Mesodermal cell (in vitro differentiated cells): ENCODE measurements around the gene ANKRD10. TPM values are rescaled to one million over a fixed set of nuclear protein-coding genes. Genes with fewer than 3 reads are reported as not detected.
"Not testable (repeated sequence)": the region's sequence is repeated elsewhere in the genome, so short reads cannot be mapped to it uniquely, and the experiment has no call there.

ENCODE experiments used
- H3K27ac ChIP-seq: 2 replicates; pipeline ENCODE4 v1.7.0; 2013; ENCODE audit warnings: mild to moderate bottlenecking, low read depth, low read length, moderate library complexity; ENCODE audit not compliant: severe bottlenecking
- H3K36me3 ChIP-seq: 2 replicates; pipeline ENCODE4 v1.7.1; 2013; ENCODE audit warnings: mild to moderate bottlenecking, low read length, moderate library complexity; ENCODE audit not compliant: control insufficient read depth, insufficient read depth
- H3K4me1 ChIP-seq: one replicate; pipeline ENCODE4 v1.7.1; 2013; ENCODE audit warnings: mild to moderate bottlenecking, low read length; ENCODE audit not compliant: insufficient read depth, control insufficient read depth, poor library complexity, severe bottlenecking
- H3K4me3 ChIP-seq: 2 replicates; pipeline ENCODE4 v1.7.0; 2013; ENCODE audit warnings: low read length, control low read depth, mild to moderate bottlenecking; ENCODE audit not compliant: insufficient read depth, poor library complexity, severe bottlenecking; ENCODE audit errors: extremely low read depth
- H3K9me3 ChIP-seq: 2 replicates; pipeline ENCODE4 v1.7.1; 2013; ENCODE audit warnings: mild to moderate bottlenecking, low read length, moderate library complexity; ENCODE audit not compliant: control insufficient read depth
- WGBS, 2 experiments: methylation state at CpG; one replicate each; pipeline ENCODE4 v1.1.5; 2013; ENCODE audit warnings: missing lambda C conversion rate in 2 of 2; ENCODE audit not compliant: insufficient coverage in 2 of 2; 5-methylcytosine and 5-hydroxymethylcytosine counted together
- polyA plus RNA-seq, 2 experiments: library from polyadenylated mRNA; stranded (reverse); fragments of 50-300 nt; gene quantifications; one replicate each; pipeline ENCODE4 v1.2.3, GENCODE V29; 2013

ANKRD10 gene
- 138 TPM for polyA plus RNA-seq (2013, experiment 1 of 2)
- polyA plus RNA-seq (2013, experiment 2 of 2): 98.2 TPM

DNA sequence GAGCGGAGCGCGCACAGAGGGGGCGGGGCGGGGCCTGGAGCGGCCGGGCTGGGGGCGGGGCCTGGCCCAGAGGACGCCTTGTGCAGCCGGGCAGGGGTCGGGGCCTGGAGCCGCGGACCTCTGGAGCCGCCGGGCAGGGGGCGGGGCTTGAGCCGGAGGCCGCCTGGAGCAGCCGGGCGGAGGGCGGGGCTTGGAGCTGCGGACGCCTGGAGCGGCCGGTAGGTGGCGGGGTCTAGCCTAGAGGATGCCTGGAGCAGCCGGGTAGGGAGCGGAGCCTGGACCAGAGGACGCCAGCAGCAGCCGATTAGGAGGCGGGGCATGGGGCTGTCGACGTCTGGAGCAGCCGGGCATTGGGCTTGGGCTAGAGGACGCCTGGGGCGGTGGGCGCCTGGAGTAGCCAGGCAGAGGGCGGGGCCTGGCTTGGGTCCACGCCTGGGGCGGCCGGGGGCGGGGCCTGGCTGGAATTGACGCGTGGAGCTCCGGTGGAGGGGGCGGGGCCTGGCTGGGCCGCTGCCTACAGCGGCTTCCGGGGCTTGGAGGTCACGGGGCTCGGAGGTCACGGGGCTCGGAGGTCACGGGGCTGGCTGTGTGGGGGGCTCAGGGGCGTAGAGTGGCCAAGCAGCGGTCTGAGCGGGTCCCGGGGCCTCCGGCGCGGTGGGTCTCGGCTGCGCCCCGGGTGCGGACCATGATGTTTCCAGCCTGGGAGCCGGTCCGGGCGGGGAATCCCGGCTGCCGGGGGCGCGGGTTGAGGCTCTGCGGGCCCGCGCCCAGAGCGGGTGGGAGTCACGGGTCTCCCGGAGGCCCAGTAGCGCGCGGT, at the start of gene ANKRD10:
TSS of gene ANKRD10 (minus strand) at position 13 of the 817 bp plus-strand sequence. CDS start 135 bp downstream, outside the sequence.
- peak within 1 kb of the TSS; percentile 99 for H3K27ac ChIP-seq

DNA sequence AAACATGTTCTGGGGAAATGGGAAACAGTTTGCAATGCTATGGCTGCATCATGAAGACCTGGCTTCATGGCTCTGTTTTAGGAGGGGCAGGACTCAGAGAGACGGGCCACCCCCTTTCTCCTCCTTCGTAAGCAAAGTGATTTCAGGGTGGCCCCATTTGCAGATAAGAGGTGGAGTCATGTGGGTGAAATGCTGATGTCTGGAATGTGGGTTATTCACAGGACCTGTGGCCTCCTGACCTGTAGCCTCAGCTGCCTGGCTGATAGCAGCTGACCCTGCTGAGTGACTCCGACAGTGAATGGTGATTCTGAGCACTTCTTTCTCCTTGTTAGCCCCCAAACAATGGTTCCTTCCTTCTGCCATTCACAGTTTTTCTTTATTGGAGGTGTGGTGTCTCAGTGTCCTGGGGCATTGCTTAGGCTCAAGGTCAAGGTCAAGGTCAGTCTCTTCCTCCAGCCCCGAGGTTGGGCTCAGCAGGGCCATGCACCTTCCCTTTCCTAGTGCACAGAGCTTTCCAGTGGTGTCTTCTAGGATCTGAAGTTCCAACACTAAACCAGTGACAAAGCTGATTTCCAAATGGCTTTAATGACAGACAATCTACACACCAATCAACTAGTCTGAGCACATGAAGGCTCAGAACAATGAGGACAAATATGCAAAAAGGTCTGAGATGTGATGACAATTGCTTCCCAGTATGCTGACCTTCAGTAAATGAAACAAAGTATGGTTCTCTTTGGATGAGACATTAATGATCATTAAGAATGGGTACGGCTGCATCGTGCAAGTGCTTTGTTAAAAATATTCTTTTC, 49.6 kb upstream of the ANKRD10 start:
- H3K4me3 ChIP-seq: no peak overlapping the region
- H3K9me3 ChIP-seq: peaks cover 38% of the 10 kb centered on the region
- H3K27ac ChIP-seq: no peak overlapping the region
- H3K36me3 ChIP-seq: no peaks in the 10 kb centered on the region
- WGBS, 2 experiments: 82 to 93% methylated on average over 3 to 4 of the region's 6 CpGs
- peaks cover 6% of the 10 kb centered on the region for H3K4me1 ChIP-seq

More for the DNA sequence above, at the start of gene ANKRD10:
- 0 to 1% methylated on average over 48 to 57 of the region's 81 CpGs for WGBS, 2 experiments
- Histone ChIP-seq H3K4me1 (peaks cover 13% of the 10 kb centered on the region), H3K9me3 (no peaks in the 10 kb centered on the region), H3K4me3 (peak within 1 kb of the TSS; percentile 74), H3K36me3 (peaks cover 20% of the 10 kb centered on the region)

DNA sequence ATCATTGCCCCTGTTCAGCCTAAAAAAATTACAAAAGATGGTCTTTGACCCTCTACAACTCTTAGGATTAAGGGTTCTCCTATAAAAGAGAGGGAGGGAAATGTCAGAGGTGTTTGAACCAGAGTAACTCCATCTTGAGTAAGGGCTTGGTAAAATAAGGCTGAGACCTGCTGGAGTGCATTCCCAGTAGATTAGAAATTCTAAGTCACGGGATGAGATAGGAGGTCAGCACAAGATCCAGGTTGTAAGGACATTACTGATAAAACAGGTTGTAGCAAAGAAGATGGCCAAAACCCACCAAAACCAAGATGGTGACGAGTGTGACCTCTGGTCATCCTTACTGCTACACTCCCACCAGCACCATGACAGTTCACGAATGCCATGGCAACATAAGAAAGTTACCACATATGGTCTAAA, 48.7 kb upstream of the ANKRD10 start:
- Histone ChIP-seq H3K4me1 (peaks cover 6% of the 10 kb centered on the region), H3K36me3 (no peaks in the 10 kb centered on the region), H3K4me3 (no peak overlapping the region), H3K27ac (no peak overlapping the region), H3K9me3 (peaks cover 38% of the 10 kb centered on the region)
- WGBS, 2 experiments: 92 to 100% methylated on average over 1 of the region's 3 CpGs

DNA sequence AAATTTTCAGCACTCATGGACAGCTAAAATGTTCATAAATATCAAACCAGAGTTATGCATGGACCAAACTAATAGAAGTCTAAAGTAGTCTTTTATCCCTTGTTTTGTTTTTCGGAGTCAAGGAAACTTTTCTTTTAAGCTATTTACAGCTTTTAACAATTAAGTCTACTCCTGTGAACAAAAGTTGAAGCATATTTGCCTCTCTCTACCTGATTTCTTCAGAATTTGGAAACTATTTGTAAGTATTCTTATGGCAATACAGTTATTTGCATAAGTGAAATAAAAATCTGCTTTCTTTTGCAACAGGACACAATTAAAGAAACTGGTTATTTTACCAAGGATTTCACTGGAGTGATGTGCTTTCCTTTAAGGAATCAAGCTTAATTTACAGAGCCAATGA, 47.1 kb upstream of the ANKRD10 start:
- H3K4me1 ChIP-seq: peaks cover 8% of the 10 kb centered on the region
- WGBS, 2 experiments: 100% methylated on average over 1 of the region's 1 CpG; no CpG with 5 or more reads in 1 of the 2 experiments
- peaks cover 38% of the 10 kb centered on the region for H3K9me3 ChIP-seq
- H3K27ac ChIP-seq: no peak overlapping the region
- no peaks in the 10 kb centered on the region for H3K36me3 ChIP-seq
- H3K4me3 ChIP-seq: no peak overlapping the region

DNA sequence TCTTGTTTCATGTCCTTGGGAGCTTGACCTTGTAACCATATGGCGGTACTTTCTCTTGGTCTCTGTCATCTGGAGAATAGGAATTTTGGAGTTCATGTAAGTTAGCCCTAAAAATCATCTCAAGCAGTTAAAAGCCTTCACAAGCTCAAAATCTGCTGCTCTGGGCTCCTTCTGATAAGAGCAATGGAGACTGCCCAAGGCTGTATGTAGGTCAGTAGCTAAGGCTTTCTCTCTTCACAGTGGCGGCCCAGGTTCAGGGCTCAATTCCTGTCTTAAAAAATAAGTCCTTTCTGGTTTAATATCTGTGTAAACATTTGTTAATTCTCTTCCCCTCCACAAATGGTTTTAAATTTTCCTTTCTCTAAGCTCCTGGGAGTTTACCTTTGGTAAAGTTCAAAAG, 45.3 kb upstream of the ANKRD10 start:
- Histone ChIP-seq H3K36me3 (no peaks in the 10 kb centered on the region), H3K4me1 (peaks cover 7% of the 10 kb centered on the region), H3K27ac (no peak overlapping the region), H3K4me3 (no peak overlapping the region), H3K9me3 (peaks cover 27% of the 10 kb centered on the region)
- WGBS, 2 experiments: 100% methylated on average over 1 of the region's 2 CpGs

DNA sequence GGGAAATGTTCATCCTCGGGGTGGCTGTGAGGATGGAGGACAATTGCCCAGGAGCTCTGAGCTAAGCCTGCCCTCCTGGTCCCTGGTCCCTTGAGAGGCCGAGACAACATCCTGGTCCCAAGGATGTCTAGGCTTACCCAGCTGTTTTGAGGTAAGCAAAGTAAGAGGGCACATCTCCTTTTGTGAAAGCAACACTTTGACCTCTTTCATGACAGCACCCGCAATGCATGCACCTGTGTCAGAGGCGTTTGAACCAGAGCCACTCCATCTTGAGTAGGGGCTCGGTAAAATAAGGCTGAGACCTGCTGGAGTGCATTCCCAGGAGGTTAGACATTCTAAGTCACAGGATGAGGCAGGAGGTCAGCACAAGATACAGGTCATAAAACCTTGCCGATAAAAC, 43.1 kb upstream of the ANKRD10 start:
- peak overlapping the region; percentile 72 for H3K27ac ChIP-seq
- peaks cover 20% of the 10 kb centered on the region for H3K4me1 ChIP-seq
- H3K4me3 ChIP-seq: no peak overlapping the region
- WGBS, 2 experiments: 95 to 98% methylated on average over 5 to 6 of the region's 6 CpGs
- peaks cover 17% of the 10 kb centered on the region for H3K9me3 ChIP-seq
- no peaks in the 10 kb centered on the region for H3K36me3 ChIP-seq

DNA sequence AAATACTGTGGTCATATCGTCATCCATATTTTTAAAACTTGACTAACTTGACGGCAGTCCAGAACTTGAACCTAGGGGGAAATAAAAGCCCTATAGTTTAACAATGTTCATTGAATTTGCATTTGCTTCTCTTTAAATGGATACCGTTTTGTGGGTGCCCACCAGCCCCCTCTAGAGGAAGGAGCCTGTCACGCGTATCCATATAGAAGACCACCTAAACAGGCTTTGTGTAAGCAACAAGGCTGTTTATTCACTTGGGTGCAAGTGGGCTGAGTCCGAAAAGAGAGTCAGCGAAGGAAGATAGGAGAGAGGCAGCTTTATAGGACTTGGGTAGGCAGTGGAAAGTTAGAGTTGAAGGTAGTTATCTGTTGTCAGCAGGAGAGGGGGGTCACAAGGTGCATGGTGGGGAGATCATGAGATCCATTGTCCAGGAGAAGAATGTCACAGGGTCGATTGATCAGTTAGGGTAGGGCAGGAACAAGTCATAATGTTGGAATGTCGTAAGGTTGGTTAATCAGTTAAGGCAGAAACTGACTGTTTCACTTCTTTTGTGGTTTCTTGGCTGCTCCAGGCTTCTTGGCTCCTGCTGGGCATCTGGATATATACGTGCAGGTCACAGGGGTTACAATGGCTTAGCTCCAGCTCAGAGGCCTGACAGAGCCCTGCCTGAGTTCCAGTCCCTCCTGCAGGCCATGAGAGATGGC, 42.5 kb upstream of the ANKRD10 start:
- Histone ChIP-seq H3K36me3 (no peaks in the 10 kb centered on the region), H3K9me3 (peaks cover 12% of the 10 kb centered on the region), H3K4me3 (no peak overlapping the region), H3K27ac (peak overlapping the region; percentile 72), H3K4me1 (peaks cover 20% of the 10 kb centered on the region)
- WGBS, 2 experiments: 82 to 91% methylated on average over 6 to 8 of the region's 10 CpGs

DNA sequence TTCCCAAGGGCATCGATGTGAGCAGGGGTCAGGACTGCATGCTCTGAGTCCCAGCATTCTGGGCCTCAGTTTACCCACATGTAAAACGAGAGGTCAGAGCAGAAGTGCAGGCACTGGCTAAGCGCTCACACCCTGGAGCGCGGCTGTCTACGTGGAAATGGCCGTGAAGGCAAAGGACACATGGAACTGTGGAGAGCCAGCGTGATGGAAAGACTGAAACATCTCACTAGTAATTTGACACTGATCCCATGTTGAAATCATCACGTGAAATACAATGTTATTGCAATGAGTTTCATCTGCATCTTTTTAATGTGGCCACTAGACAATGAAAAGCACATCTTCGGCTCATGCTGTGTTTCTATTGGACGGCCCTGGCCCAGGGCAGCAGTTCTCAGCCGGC, 41.3 kb upstream of the ANKRD10 start:
- H3K27ac ChIP-seq, H3K9me3 ChIP-seq, H3K4me3 ChIP-seq, H3K36me3 ChIP-seq: not testable (repeated sequence)
- 96 to 100% methylated on average over 4 to 6 of the region's 12 CpGs for WGBS, 2 experiments
- peaks cover 20% of the 10 kb centered on the region for H3K4me1 ChIP-seq

DNA sequence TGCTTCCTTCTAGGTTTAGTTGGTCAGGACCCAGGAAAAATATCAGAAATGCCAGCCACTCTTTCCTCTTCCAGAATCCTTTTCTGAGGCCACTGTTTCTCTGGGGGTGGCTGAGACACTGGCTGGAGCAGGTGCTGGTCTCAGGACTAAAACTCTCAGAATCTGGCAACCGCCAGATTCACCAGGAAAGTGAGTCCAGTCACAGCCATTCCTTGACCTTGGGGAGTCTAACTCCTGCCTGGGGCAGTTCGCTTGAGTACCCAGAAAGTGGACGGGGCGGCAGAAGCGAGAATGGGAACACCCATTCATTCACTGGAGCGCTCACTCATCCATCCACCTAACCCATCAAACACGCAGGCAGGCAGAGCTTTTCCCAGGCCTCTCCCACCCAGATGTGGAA, 40.7 kb upstream of the ANKRD10 start:
- 70 to 86% methylated on average over 1 of the region's 7 CpGs for WGBS, 2 experiments
- H3K9me3 ChIP-seq, H3K4me3 ChIP-seq, H3K36me3 ChIP-seq: not testable (repeated sequence)
- Histone ChIP-seq H3K4me1 (peaks cover 20% of the 10 kb centered on the region), H3K27ac (peak overlapping the region; percentile 78)

DNA sequence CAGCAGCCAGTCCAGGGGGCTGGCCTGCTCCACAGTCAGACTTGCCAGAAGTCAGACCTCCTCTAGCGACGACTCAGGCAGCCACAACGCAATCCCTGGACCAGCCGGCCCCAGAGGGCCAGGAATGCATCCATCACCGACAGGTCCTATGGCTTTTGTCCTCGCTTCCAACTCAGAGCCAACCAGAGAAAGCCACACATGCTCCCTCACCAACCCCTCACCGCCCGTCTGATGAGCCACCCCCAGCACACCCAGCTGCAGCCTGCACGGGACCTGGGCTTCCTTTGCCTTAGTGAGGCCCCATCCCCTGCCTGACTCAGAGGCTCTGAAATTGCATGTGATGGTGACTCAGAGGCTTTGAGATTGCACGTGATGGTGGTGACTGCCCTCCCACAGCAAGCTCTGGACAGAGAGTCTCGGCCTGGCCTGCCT, 40.2 kb upstream of the ANKRD10 start:
- H3K27ac ChIP-seq: peak overlapping the region; percentile 78

More for the DNA sequence above, 40.2 kb upstream of the ANKRD10 start:
- not testable (repeated sequence) for H3K9me3 ChIP-seq, H3K4me3 ChIP-seq, H3K36me3 ChIP-seq
- 64 to 73% methylated on average over 3 to 7 of the region's 11 CpGs for WGBS, 2 experiments
- H3K4me1 ChIP-seq: peaks cover 20% of the 10 kb centered on the region
